ENCODE results near the gene PWP2.
"Not testable (repeated sequence)": the region's sequence is repeated elsewhere in the genome, so short reads cannot be mapped to it uniquely, and the experiment has no call there.

Gene PWP2

GRCh38 chr21:44083631-44084291 is 23.4 kb upstream of the PWP2 start:
- DNase-seq (ENCODE audit: low spot score): no peak

- no peak for DNase-seq (ENCODE audit: low spot score)
Measured at GRCh38 chr21:44084496-44085241, 22.5 kb upstream of the PWP2 start.

- no peak for DNase-seq (ENCODE audit: low spot score)
Measured at GRCh38 chr21:44085491-44086321, 21.5 kb upstream of the PWP2 start.

- no peak for DNase-seq (ENCODE audit: low spot score)
Measured at GRCh38 chr21:44086636-44087425, 20.4 kb upstream of the PWP2 start.

GRCh38 chr21:44087426-44088400 is 19.5 kb upstream of the PWP2 start:
- DNase-seq (ENCODE audit: low spot score): no peak

GRCh38 chr21:44088401-44088780 is 18.8 kb upstream of the PWP2 start:
- no peak for DNase-seq (ENCODE audit: low spot score)

GRCh38 chr21:44089001-44089911 is 17.9 kb upstream of the PWP2 start:
- no peak for DNase-seq (ENCODE audit: low spot score)

GRCh38 chr21:44090325-44090724 is 16.9 kb upstream of the PWP2 start:
- no peak for DNase-seq (ENCODE audit: low spot score)

- no peak for DNase-seq (ENCODE audit: low spot score)
Measured at GRCh38 chr21:44092211-44092610, 15.0 kb upstream of the PWP2 start.

- no peak for DNase-seq (ENCODE audit: low spot score)
Measured at GRCh38 chr21:44093761-44094160, 13.4 kb upstream of the PWP2 start.

- DNase-seq (ENCODE audit: low spot score): no peak
Measured at GRCh38 chr21:44094832-44095231, 12.4 kb upstream of the PWP2 start.

- DNase-seq (ENCODE audit: low spot score): not testable (repeated sequence)
Measured at GRCh38 chr21:44098507-44098906, 8.7 kb upstream of the PWP2 start.

- DNase-seq (ENCODE audit: low spot score): not testable (repeated sequence)
Measured at GRCh38 chr21:44098964-44099363, 8.2 kb upstream of the PWP2 start.

GRCh38 chr21:44107589-44107988 is 390 bp downstream of the PWP2 start:
- DNase-seq (ENCODE audit: low spot score): not testable (repeated sequence)

GRCh38 chr21:44113702-44114371 is 6.6 kb downstream of the PWP2 start:
- not testable (repeated sequence) for DNase-seq (ENCODE audit: low spot score)

GRCh38 chr21:44122131-44122530 is 14.9 kb downstream of the PWP2 start:
- not testable (repeated sequence) for DNase-seq (ENCODE audit: low spot score)

- DNase-seq (ENCODE audit: low spot score): not testable (repeated sequence)
Measured at GRCh38 chr21:44127827-44128226, 20.6 kb downstream of the PWP2 start.

GRCh38 chr21:44133715-44134057 is 26.5 kb downstream of the PWP2 start:
- DNase-seq (ENCODE audit: low spot score): not testable (repeated sequence)

- DNase-seq (ENCODE audit: low spot score): not testable (repeated sequence)
Measured at GRCh38 chr21:44134732-44135131, 27.5 kb downstream of the PWP2 start.

All from HuH-7.5 (cell line).